GM20431 (cell line): Measurements from ENCODE around the gene SPPL2B.

Source experiments
- in situ Hi-C: fragments of 300-500 bp; cut with MseI, MboI; formaldehyde crosslinking; loops from one replicate; pipeline ENCODE4 v1.15.0; 2020; ENCODE audit warnings: low sequenced_read_pairs; ENCODE audit not compliant: unreplicated experiment

SPPL2B gene

DNA sequence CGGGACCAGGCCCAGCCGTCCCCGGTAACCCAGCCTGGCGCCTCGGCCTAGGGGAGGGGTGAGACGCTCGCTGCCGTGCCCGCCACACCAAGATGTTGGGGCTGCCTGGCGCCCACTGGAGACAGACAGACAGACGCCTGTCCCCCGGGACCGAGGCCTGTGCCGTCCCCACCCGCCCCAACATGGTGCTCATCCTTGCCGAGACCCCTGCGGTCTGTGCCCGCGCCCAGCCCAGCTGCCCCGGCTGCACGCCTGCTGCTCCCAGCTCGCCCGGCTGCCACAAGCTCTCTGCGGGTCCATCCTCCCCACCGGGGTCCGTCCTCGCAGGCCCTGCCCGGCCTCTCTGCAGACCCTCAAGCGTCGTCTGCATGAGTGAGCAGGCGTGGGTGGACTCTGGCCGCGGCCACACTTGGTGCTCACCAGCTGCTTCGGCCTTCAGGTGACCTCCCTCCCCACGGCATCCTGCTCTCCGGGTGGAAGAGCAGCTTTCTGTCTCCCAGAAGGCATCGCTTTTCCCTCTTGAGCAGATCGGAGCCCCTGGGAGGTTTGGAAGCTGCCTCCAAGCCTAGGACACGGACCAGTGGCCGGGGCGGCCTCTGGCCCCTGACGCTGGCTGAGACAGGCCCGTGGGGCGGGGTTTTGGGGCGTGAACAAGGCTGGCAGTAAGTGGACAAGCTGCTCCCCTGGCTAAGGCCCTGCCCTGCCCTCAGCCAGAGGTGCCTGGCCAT is 24.8 kb downstream of the SPPL2B start:
- in situ Hi-C loops = no loop called here

DNA sequence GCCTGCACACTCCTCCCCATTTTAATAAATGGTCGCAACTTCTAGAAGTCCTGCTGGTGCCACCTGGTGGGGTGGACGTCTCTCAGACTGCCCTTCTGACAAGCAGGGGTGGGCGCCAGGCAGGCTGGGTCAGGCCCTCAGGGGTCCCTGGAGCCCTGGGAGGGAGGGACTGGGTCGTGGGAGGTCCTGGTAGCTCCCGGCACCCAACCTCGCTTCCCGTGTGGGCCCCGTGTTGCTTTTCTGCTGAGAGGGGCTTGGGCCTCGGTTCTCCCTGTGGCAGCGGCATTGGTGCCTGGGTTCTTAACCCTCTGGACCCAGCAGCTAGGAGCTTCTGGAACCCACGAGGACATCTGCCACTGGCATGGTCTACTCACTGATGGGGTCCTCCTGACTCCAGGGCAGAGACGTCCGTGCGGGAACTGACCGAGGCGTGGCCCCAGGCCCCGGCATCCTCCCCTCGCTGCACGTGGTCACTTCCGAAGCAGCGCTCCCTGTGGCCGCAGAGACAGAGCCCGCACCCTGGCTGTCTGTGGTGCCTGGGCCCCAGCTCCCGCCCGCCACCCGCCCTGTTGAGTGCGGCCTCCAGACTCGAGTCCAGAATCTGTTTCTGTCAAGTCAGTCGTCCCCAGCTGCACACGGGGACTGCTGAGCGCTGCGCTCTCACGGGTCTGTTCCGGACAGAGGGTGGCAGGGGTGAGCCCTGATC is 25.6 kb downstream of the SPPL2B start:
- in situ Hi-C loops = no loop called here

DNA sequence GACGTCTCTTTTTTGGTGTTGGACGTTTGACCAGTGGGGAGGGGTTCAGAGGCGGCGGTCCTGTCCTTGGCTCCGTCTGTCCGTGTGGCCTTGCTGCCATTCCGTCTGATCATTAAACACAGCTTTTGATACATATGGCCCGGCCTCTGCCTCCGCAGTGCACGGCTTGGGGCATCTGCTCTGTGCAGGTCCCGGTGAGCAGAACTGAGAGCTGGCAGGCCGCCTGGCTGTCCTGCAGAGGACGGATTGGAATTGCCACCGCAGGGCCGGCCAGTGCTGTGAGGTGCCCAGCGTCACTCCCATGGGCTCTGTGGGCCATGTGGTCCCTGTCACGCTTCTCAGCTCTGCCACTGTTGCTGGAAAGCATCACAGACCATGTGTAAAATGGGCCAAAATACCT is 26.2 kb downstream of the SPPL2B start:
- in situ Hi-C loops = no loop called here

DNA sequence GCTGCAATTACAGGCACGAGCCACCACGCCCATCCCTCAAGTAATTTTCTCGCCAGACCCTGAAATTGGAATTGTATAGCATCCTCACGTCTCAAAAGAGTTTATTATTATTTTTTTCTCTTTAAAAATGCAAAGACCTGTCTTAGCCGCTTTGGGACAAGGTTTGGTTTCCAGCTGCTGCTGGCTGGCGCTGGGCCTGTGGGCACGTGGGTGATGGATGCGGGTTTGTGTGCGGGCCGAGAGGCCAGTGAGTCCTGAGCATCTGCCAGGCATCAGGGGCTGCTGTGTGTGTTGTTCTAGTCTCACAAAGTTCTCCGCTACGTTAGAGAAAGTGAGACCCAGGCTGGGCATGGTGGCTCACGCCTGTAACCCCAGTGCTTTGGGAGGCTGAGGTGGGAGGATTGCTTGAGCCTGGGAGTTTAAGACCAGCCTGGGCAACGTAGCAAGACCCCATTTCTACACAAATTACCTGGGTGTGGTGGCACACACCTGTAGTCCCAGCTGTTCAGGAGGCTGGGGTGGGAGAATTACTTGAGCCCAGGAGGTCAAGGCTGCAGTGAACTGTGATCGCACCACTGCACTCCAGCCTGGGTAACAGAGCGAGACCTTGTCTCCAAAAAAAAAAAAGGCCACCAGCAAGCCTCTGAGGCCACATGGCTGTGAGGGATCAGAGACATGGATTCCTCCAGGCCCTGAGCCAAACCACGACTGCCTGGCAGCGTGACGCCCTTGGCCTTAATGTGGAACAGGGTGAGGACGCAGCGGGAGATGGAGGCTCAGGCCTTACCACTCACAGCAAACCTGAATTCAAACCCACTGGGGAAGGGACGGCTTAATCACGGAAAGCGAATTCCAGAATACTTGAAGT is 26.9 kb downstream of the SPPL2B start:
- in situ Hi-C loops = no loop called here

DNA sequence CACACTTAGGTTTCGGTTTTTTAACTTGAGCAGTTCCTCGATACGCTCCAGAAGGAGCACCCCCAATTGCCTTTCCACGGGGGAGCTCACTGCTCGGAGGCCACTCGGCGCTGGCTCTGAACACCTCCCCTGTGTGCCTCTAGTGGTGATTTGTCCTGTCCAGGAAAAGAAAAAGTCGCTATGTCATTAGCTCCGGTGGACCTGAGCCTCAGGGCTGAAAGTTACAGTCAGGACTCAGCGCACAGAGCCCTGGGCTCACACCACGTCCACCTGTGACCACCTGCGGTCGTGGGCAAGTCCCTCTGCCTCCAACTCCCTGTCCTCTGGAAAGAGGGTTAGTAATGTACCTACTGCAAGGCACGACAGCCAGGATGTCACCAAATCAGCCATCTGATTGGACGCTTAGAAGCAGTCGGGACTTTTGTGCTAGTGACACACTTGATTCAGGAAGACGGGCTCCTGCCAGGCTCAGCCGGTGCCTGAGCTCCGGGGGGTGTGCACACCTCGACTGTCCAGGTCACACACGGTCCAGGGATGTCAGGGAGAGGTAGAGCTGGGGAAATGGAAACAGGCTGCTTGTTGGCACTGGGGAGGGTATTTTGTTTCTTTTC is 27.7 kb downstream of the SPPL2B start:
- in situ Hi-C loops = no loop called here

GRCh38 chr19:2357279-2358206 is 29.1 kb downstream of the SPPL2B start:
- in situ Hi-C loops = no loop called here

GRCh38 chr19:2358548-2359173 is 30.2 kb downstream of the SPPL2B start:
- in situ Hi-C loops = no loop called here

- in situ Hi-C loops = no loop called here
Measured at GRCh38 chr19:2359992-2360685, 31.7 kb downstream of the SPPL2B start, which contains the start of gene TMPRSS9. Gene TMPRSS9 (plus strand): TSS chr19:2360265. CDS start chr19:2389786, 29,521 bp downstream.

DNA sequence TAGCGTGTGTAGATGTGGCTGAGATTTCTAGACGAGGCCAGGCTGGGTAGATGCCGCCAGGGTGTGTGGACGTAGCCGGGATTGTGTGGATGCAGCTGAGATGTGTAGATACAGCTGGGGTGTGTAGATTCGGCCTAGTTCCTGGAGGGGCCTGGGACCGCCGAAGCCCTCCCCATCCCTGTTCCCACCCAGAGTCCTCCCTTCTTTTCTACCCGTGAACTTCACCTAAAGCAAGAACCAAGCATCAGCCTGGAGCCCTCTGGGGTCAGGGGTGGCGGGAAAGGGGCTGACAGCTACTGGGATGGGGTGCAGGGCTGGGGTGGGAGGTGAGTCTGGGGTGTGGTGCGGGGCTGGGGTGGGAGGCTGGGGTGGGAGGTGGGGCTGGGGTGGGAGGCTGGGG is 32.3 kb downstream of the SPPL2B start:
- in situ Hi-C loops = no loop called here

- in situ Hi-C loops = no loop called here
Measured at GRCh38 chr19:2361246-2362045, 33.0 kb downstream of the SPPL2B start.

DNA sequence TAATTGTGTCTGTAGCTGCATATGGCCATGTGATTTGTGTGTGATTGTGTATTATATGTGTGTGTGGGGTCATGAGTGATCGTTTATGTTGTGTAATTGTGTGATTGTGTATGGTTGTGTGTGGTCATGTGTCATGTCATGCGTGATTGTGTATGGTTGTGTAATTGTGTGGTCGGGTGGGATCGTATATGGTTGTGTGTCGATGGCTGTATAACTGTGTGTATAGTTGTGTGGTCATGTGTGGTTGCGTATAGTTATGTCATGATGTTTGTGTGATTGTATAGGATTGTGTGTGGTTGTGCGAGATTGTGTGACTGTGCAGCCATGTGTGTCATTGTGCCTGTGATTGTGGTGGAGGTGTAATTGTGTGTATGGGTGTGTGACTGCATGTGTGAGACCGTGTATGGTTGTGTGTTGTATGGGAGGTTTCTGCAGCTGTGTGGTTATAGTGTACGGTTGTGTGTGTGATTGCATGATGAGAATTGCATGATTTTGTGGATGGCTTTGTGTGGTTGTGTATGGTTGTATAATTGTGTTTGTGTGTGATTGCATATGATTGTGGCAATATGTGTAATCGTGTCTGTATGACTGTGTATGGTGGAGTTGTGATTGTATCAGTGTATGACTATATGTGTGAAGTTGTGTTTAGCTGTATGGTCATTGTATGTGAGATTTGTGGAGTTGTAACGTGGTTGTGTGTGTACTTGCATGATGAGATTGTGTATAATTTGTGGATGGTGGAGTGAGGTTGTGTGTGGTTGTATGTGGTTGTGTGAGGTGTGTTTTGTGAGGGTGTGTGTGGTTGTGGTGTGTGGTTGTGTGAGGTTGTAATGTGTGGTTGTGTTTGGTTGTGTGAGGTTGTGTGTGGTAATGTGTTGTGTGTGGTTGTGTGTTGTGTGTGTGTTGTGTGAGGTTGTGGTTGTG is 33.8 kb downstream of the SPPL2B start:
- in situ Hi-C loops = no loop called here

DNA sequence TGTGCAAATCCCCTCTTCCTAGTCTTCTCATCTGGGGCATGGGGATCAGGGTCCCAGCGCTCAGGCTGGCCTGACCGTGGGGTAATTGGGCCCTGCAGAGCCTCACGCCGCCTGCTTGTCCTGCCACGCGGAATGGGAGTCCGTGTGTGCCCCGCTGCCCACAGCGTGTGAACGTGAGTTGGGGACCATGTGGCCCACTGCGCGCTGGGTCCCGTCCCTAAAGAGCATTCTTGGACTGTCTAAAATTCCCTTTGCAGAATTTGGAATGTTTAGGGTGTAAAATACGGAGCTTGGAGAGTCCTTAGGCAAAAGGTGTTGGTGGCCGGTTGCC is 34.5 kb downstream of the SPPL2B start:
- in situ Hi-C loops = no loop called here

GRCh38 chr19:2363419-2363818 is 34.9 kb downstream of the SPPL2B start:
- in situ Hi-C loops = no loop called here

GRCh38 chr19:2365201-2365970 is 36.9 kb downstream of the SPPL2B start:
- in situ Hi-C loops = no loop called here

- in situ Hi-C loops = no loop called here
Measured at GRCh38 chr19:2371656-2372055, 43.2 kb downstream of the SPPL2B start.

- in situ Hi-C loops = no loop called here
Measured at GRCh38 chr19:2372076-2372612, 43.7 kb downstream of the SPPL2B start.
